Neural cell (in vitro differentiated cells): ENCODE results near the gene RELN. TPM values are rescaled to one million over a fixed set of nuclear protein-coding genes. Genes with fewer than 3 reads are reported as not detected.

Experiments
- H2AFZ ChIP-seq: fragments of 200-600, 300-800 bp; sonication (generic), shearing (Covaris generic); 2 replicates; pipeline ENCODE4 v1.6.0; 2014; ENCODE audit warnings: low read depth, mild to moderate bottlenecking, antibody characterized with exemption, low read length, moderate library complexity
- H3F3A ChIP-seq: fragments of 200-600 bp; shearing (Covaris generic); 2 replicates; pipeline ENCODE4 v1.6.1; 2016; ENCODE audit warnings: mild to moderate bottlenecking, moderate library complexity, mixed read lengths, antibody characterized with exemption, low read length; ENCODE audit not compliant: insufficient read depth, poor library complexity, severe bottlenecking
- H3K27ac ChIP-seq: fragments of 200-600, 300-800 bp; sonication (generic), shearing (Covaris generic); 2 replicates; pipeline ENCODE4 v1.5.1; 2014; ENCODE audit warnings: mild to moderate bottlenecking, low read length, moderate library complexity
- H3K27me3 ChIP-seq: fragments of 300-800, 200-600 bp; sonication (generic), shearing (Covaris generic); 2 replicates; pipeline ENCODE4 v1.6.0; 2014; ENCODE audit warnings: mild to moderate bottlenecking, low read depth, low read length, moderate library complexity; ENCODE audit not compliant: insufficient read depth
- H3K36me3 ChIP-seq: fragments of 300-800, 200-600 bp; sonication (generic), shearing (Covaris generic); 2 replicates; pipeline ENCODE4 v1.5.1; 2014; ENCODE audit warnings: mild to moderate bottlenecking, antibody characterized with exemption, low read length, moderate library complexity; ENCODE audit not compliant: insufficient read depth
- H3K4me2 ChIP-seq: fragments of 300-800, 200-600 bp; sonication (generic), shearing (Covaris generic); 2 replicates; pipeline ENCODE4 v1.6.0; 2014; ENCODE audit warnings: mild to moderate bottlenecking, low read length
- H3K4me3 ChIP-seq: fragments of 300-800, 200-600 bp; sonication (generic), shearing (Covaris generic); 2 replicates; pipeline ENCODE4 v1.5.1; 2014; ENCODE audit warnings: mild to moderate bottlenecking, low read length, moderate library complexity
- H3K79me2 ChIP-seq: fragments of 200-600 bp; shearing (Covaris generic); replicated peaks from 2 replicates; pipeline ENCODE4 v1.6.0; 2014; ENCODE audit warnings: mild to moderate bottlenecking, low read length, moderate library complexity; ENCODE audit not compliant: insufficient read depth
- H3K9ac ChIP-seq: fragments of 300-800, 200-600 bp; sonication (generic), shearing (Covaris generic); 2 replicates; pipeline ENCODE4 v1.6.1; 2016; ENCODE audit warnings: mild to moderate bottlenecking, low read length, mixed read lengths
- H3K9me2 ChIP-seq: fragments of 200-600 bp; shearing (Covaris generic); 2 replicates; pipeline ENCODE4 v1.6.1; 2016; ENCODE audit warnings: mild to moderate bottlenecking, low read length, mixed read lengths; ENCODE audit not compliant: insufficient read depth
- H3K9me3 ChIP-seq: fragments of 200-600, 300-800 bp; sonication (generic), shearing (Covaris generic); 2 replicates; pipeline ENCODE4 v1.6.1; 2016; ENCODE audit warnings: mild to moderate bottlenecking, mixed run types, low read length, moderate library complexity, mixed read lengths
- H4K20me1 ChIP-seq: fragments of 200-600 bp; shearing (Covaris generic); 2 replicates; pipeline ENCODE4 v1.6.1; 2016; ENCODE audit warnings: mild to moderate bottlenecking, mixed run types; ENCODE audit not compliant: insufficient read depth
- CTCF ChIP-seq: fragments of 450-650 bp; IDR thresholded peaks from 2 replicates; pipeline ENCODE4 v1.5.1; 2014; ENCODE audit warnings: antibody characterized with exemption, mild to moderate bottlenecking, moderate library complexity; ENCODE audit not compliant: poor library complexity, severe bottlenecking
- EP300 ChIP-seq: fragments of 450-650 bp; conservative IDR thresholded peaks from 2 replicates; pipeline ENCODE4 v1.6.1; 2014; ENCODE audit warnings: antibody characterized with exemption, mild to moderate bottlenecking, moderate library complexity; ENCODE audit not compliant: poor library complexity, severe bottlenecking
- EZH2 ChIP-seq: fragments of 200-600, 300-800 bp; shearing (Covaris generic), sonication (generic); IDR thresholded peaks from 2 replicates; pipeline ENCODE4 v1.6.1; 2014; ENCODE audit warnings: antibody characterized with exemption, low read length, borderline replicate concordance, mild to moderate bottlenecking; ENCODE audit not compliant: insufficient read depth, poor library complexity, severe bottlenecking
- MXI1 ChIP-seq: fragments of 450-650 bp; conservative IDR thresholded peaks from 2 replicates; pipeline ENCODE4 v1.6.1; 2014; ENCODE audit warnings: antibody characterized with exemption, mild to moderate bottlenecking; ENCODE audit not compliant: poor library complexity, severe bottlenecking
- POLR2AphosphoS5 ChIP-seq: IDR thresholded peaks from 2 replicates; pipeline ENCODE4 v1.6.1; 2012
- RAD21 ChIP-seq: fragments of 450-650 bp; conservative IDR thresholded peaks from 2 replicates; pipeline ENCODE4 v1.6.1; 2014; ENCODE audit warnings: antibody characterized with exemption, mild to moderate bottlenecking, moderate library complexity
- SMC3 ChIP-seq: fragments of 450-650 bp; conservative IDR thresholded peaks from 2 replicates; pipeline ENCODE4 v1.6.1; 2014; ENCODE audit warnings: antibody characterized with exemption, mild to moderate bottlenecking, moderate library complexity; ENCODE audit not compliant: poor library complexity
- TAF1 ChIP-seq: IDR thresholded peaks from 2 replicates; pipeline ENCODE4 v1.6.1; 2012; ENCODE audit warnings: low read depth
- polyA plus RNA-seq: library from polyadenylated mRNA; depleted of rRNA; stranded (reverse); fragments of >200 nt; gene quantifications from 2 replicates; pipeline ENCODE4 v1.2.3, GENCODE V29; 2014
- TF ChIP-seq, protein P1 (sequence below): IDR thresholded peaks from 2 replicates; pipeline ENCODE4 v1.6.1; 2012; ENCODE audit warnings: borderline replicate concordance

Gene RELN
- polyA plus RNA-seq, 1 donor from 2014 or later: 178 TPM

DNA sequence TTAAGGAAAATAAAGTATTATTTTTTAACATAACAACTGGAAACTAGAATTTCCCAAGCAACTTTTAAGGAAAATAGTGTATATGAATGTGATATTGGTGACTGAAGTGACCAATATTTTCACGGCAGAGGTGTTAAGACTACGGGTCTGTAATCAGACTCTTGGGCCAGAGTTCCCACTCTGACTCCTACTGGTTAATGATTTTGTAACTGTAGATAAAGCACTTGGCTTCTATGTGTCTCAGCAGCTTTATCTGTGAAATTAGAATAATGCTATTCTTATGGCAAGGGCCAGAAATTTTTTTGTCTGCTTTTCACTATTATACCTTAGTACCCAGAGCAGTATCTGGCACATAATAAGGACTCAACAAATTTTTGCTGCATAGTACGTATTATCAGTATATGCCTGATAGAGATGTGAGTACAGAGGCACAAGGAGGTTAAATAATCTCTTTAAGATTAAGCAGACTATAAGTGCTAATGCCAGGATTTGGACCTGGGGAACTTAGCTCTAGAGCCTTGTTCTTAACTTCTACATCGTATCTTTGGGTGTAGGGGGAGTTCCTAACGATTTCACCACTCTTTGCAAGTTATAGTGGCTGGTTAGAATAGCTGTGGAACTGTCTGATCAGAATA is 357.3 kb downstream of the RELN start:
- no peak overlapping the region for H2AFZ ChIP-seq
- H3F3A ChIP-seq: no peaks in the 10 kb centered on the region
- no peaks in the 10 kb centered on the region for H3K27me3 ChIP-seq
- H3K9me2 ChIP-seq: no peaks in the 10 kb centered on the region
- no peak overlapping the region for H3K4me2 ChIP-seq
- no peaks in the 10 kb centered on the region for H3K36me3 ChIP-seq
- no peak overlapping the region for H3K27ac ChIP-seq
- H3K79me2 ChIP-seq: no peaks in the 10 kb centered on the region
- TF ChIP-seq SMC3: no peak
- no peak for TF ChIP-seq TAF1
- TF ChIP-seq, protein P1, sequence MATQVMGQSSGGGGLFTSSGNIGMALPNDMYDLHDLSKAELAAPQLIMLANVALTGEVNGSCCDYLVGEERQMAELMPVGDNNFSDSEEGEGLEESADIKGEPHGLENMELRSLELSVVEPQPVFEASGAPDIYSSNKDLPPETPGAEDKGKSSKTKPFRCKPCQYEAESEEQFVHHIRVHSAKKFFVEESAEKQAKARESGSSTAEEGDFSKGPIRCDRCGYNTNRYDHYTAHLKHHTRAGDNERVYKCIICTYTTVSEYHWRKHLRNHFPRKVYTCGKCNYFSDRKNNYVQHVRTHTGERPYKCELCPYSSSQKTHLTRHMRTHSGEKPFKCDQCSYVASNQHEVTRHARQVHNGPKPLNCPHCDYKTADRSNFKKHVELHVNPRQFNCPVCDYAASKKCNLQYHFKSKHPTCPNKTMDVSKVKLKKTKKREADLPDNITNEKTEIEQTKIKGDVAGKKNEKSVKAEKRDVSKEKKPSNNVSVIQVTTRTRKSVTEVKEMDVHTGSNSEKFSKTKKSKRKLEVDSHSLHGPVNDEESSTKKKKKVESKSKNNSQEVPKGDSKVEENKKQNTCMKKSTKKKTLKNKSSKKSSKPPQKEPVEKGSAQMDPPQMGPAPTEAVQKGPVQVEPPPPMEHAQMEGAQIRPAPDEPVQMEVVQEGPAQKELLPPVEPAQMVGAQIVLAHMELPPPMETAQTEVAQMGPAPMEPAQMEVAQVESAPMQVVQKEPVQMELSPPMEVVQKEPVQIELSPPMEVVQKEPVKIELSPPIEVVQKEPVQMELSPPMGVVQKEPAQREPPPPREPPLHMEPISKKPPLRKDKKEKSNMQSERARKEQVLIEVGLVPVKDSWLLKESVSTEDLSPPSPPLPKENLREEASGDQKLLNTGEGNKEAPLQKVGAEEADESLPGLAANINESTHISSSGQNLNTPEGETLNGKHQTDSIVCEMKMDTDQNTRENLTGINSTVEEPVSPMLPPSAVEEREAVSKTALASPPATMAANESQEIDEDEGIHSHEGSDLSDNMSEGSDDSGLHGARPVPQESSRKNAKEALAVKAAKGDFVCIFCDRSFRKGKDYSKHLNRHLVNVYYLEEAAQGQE: no peak
- TF ChIP-seq MXI1: no peak
- TF ChIP-seq EP300: no peak
- TF ChIP-seq RAD21: no peak
- no peak for TF ChIP-seq POLR2AphosphoS5
- TF ChIP-seq EZH2: no peak
- TF ChIP-seq CTCF: no peak
- H4K20me1 ChIP-seq: no peaks in the 10 kb centered on the region
- no peaks in the 10 kb centered on the region for H3K9me3 ChIP-seq
- no peak overlapping the region for H3K4me3 ChIP-seq
- no peak overlapping the region for H3K9ac ChIP-seq

GRCh38 chr7:103630318-103630717 is 359.1 kb downstream of the RELN start:
- Histone ChIP-seq H3K79me2 (no peaks in the 10 kb centered on the region), H3K9ac (no peak overlapping the region), H3K36me3 (no peaks in the 10 kb centered on the region), H3K9me3 (no peaks in the 10 kb centered on the region), H3K9me2 (no peaks in the 10 kb centered on the region), H2AFZ (no peak overlapping the region), H3K4me3 (no peak overlapping the region), H3K27ac (no peak overlapping the region), H3K4me2 (no peak overlapping the region), H3F3A (no peaks in the 10 kb centered on the region), H3K27me3 (no peaks in the 10 kb centered on the region), H4K20me1 (no peaks in the 10 kb centered on the region)
- TF ChIP-seq, protein P1: no peak
- no peak for TF ChIP-seq SMC3
- no peak for TF ChIP-seq RAD21
- TF ChIP-seq POLR2AphosphoS5: no peak
- no peak for TF ChIP-seq CTCF
- no peak for TF ChIP-seq EP300
- TF ChIP-seq MXI1: no peak
- no peak for TF ChIP-seq EZH2
- no peak for TF ChIP-seq TAF1
